Activated T-cell treated with anti-CD3 and anti-CD28 coated beads, Interleukin-2, amount 50 U/mL, for 24 hours (primary cell): ENCODE results near the gene AGTPBP1.

Experiments
- DNase-seq: peaks from one replicate; pipeline ENCODE4 v3.0.0-alpha.2; 2020
- H3K27ac Mint-ChIP-seq: 2 replicates; pipeline ENCODE4 v1.8.0; 2020; ENCODE audit warnings: mild to moderate bottlenecking, mixed read lengths
- H3K27me3 Mint-ChIP-seq: 2 replicates; pipeline ENCODE4 v1.8.0; 2020; ENCODE audit warnings: mixed read lengths
- H3K36me3 Mint-ChIP-seq: 2 replicates; pipeline ENCODE4 v1.8.0; 2020; ENCODE audit warnings: low read depth, mixed read lengths
- H3K4me1 Mint-ChIP-seq: 2 replicates; pipeline ENCODE4 v1.8.0; 2020; ENCODE audit warnings: low read depth, mixed read lengths
- H3K4me3 Mint-ChIP-seq: 2 replicates; pipeline ENCODE4 v1.8.0; 2020; ENCODE audit warnings: mild to moderate bottlenecking, moderate library complexity, mixed read lengths
- H3K9me3 Mint-ChIP-seq: 2 replicates; pipeline ENCODE4 v1.8.0; 2020; ENCODE audit warnings: mixed read lengths

Gene AGTPBP1

GRCh38 chr9:85702726-85703289 lies 38.9 kb downstream of the AGTPBP1 start:
- no peaks in the 10 kb centered on the region for H3K9me3 Mint-ChIP-seq
- H3K4me1 Mint-ChIP-seq: peaks cover 39% of the 10 kb centered on the region
- H3K27ac Mint-ChIP-seq: no peak overlapping the region
- H3K36me3 Mint-ChIP-seq: peaks cover 24% of the 10 kb centered on the region
- DNase-seq: no peak
- no peaks in the 10 kb centered on the region for H3K27me3 Mint-ChIP-seq
- H3K4me3 Mint-ChIP-seq: no peak overlapping the region

DNA sequence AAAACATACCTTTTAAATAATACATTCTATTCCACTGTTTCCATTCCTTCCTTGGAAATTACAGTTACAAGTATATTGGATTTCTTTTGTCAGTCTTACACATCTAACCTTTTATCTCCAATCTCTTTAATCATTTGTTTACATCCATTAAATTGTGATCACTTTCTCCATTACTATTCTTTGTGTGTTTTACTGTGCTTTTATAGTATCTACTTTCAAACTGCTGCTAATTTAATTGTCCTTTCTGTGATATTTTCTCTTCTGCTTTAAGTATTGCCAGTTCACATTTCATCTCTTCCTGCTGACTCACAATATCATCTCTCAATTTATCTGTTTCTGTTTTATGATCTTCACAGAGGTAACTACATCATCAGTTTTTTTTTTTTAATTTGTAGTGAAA lies 39.6 kb downstream of the AGTPBP1 start:
- Mint-ChIP-seq H3K27ac (no peak overlapping the region), H3K27me3 (no peaks in the 10 kb centered on the region), H3K4me1 (peaks cover 36% of the 10 kb centered on the region), H3K9me3 (no peaks in the 10 kb centered on the region), H3K36me3 (peaks cover 19% of the 10 kb centered on the region), H3K4me3 (no peak overlapping the region)
- DNase-seq: no peak

DNA sequence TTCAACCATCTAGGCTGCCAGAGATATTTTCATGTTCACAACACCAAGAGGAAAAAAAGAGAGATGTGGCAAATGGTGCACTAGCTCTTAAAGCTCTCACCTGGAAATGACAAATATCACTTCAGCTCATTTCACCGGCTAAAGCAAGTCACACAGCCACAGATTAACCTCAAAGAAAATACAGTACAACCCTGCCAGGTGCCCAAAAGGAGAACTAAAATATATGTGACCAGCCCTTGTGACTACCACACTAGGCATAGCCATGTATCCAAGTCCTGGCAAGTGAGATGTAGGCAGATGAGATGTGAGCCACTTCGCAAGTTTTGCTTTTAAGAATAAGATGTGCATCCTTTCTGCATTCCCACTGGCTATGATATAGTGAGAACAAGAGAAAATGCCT lies 41.4 kb downstream of the AGTPBP1 start:
- DNase-seq: no peak
- H3K36me3 Mint-ChIP-seq: peaks cover 14% of the 10 kb centered on the region
- no peaks in the 10 kb centered on the region for H3K9me3 Mint-ChIP-seq
- no peaks in the 10 kb centered on the region for H3K27me3 Mint-ChIP-seq
- no peak overlapping the region for H3K4me3 Mint-ChIP-seq
- H3K27ac Mint-ChIP-seq: no peak overlapping the region
- H3K4me1 Mint-ChIP-seq: peaks cover 34% of the 10 kb centered on the region

DNA sequence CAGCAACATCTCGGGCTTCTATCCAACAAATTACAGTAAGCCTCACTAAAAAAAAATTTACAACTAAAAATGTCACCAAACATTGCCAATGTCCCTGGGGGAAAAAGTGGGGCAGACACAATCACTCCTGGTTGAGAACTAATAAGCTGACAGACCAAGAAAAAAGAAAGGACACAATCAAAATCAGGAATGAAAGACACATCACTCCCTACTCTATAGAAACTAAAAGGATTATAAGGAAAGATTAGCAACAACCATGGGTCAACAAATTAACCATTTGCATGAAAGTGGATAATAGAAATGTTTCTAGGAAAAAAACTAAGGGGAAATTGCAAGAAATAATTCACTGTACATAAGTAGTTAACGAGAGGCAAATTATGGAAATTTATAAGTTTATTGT lies 53.4 kb downstream of the AGTPBP1 start:
- no peak for DNase-seq
- Mint-ChIP-seq H3K4me1 (peaks cover 9% of the 10 kb centered on the region), H3K36me3 (peaks cover 68% of the 10 kb centered on the region)

DNA sequence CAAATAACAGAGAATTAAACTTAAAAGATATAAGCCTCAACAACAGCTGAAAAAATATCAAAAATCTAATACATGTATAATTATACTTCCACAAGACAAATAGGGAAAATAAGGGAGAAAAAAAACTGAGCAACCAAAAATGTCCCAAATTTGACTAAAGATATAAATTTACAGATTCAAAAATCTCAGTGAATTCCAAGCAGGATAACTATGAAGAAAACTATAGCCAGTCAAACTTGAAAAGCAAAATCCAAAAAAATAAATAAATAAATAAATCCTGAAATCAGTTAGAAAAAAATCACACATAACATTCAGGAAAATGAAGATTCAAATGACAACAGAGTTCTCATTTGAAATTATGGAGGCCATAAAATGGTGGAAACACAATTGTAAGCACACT lies 56.7 kb downstream of the AGTPBP1 start:
- Mint-ChIP-seq H3K4me1 (peaks cover 9% of the 10 kb centered on the region), H3K4me3 (no peak overlapping the region), H3K27me3 (no peaks in the 10 kb centered on the region), H3K9me3 (no peaks in the 10 kb centered on the region), H3K27ac (no peak overlapping the region), H3K36me3 (peaks cover 70% of the 10 kb centered on the region)
- no peak for DNase-seq

More for the DNA sequence above, 53.4 kb downstream of the AGTPBP1 start:
- H3K4me3 Mint-ChIP-seq: no peak overlapping the region
- H3K27me3 Mint-ChIP-seq: no peaks in the 10 kb centered on the region
- H3K9me3 Mint-ChIP-seq: no peaks in the 10 kb centered on the region
- H3K27ac Mint-ChIP-seq: no peak overlapping the region

GRCh38 chr9:85676790-85677189 lies 65.0 kb downstream of the AGTPBP1 start:
- H3K36me3 Mint-ChIP-seq: peaks cover 57% of the 10 kb centered on the region
- H3K9me3 Mint-ChIP-seq: no peaks in the 10 kb centered on the region
- H3K27ac Mint-ChIP-seq: no peak overlapping the region
- H3K4me3 Mint-ChIP-seq: no peak overlapping the region
- no peaks in the 10 kb centered on the region for H3K27me3 Mint-ChIP-seq
- no peaks in the 10 kb centered on the region for H3K4me1 Mint-ChIP-seq
- no peak for DNase-seq

- Mint-ChIP-seq H3K27ac (no peak overlapping the region), H3K36me3 (peaks cover 66% of the 10 kb centered on the region), H3K9me3 (no peaks in the 10 kb centered on the region), H3K4me3 (no peak overlapping the region), H3K4me1 (no peaks in the 10 kb centered on the region), H3K27me3 (no peaks in the 10 kb centered on the region)
- no peak for DNase-seq
These were observed 74.4 kb downstream of the AGTPBP1 start for GRCh38 chr9:85667374-85667773.

DNA sequence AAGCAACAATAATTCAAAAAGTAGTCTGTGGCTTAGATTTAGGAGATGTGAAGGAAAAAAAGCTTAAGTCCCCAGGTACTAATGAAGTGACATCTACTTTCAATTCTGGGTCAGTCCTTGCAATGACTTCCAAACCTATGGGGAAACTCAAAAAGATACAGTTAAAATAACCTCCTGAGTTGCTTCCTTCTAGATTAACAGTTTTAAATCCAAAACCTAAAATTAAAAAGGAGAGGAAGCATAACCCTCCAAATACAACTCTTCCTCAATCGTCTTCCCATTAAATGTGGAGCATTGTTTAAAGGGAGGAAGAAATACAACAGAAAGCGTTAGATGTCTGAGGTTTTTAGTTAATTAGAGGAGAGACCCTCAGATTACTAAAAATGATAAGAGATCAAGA lies 75.7 kb downstream of the AGTPBP1 start:
- Mint-ChIP-seq H3K9me3 (no peaks in the 10 kb centered on the region), H3K36me3 (peaks cover 59% of the 10 kb centered on the region), H3K4me3 (no peak overlapping the region), H3K27me3 (no peaks in the 10 kb centered on the region), H3K27ac (no peak overlapping the region), H3K4me1 (no peaks in the 10 kb centered on the region)
- no peak for DNase-seq

- H3K27me3 Mint-ChIP-seq: no peaks in the 10 kb centered on the region
- no peak for DNase-seq
- no peak overlapping the region for H3K27ac Mint-ChIP-seq
- no peaks in the 10 kb centered on the region for H3K9me3 Mint-ChIP-seq
- H3K36me3 Mint-ChIP-seq: peaks cover 39% of the 10 kb centered on the region
- H3K4me3 Mint-ChIP-seq: no peak overlapping the region
- no peaks in the 10 kb centered on the region for H3K4me1 Mint-ChIP-seq
These were observed 79.2 kb downstream of the AGTPBP1 start for GRCh38 chr9:85662573-85662972.

DNA sequence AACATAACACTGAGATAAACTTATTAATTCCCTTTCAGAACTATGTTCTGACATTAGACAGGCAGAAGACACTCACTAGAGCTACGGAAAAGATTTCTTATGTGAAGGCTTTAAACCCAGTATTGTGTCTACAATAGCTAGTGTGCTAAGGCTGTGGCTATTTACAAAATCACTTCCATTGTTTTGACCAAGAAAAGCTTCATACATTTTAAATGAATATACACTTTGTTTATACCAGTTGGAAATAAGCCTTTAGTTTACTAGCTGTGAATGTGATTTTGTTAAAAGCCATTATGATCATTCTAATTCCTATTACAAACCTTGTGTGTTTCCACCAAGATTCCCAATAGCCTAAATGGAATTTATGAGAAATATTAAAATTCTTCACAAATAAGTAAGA lies 83.0 kb downstream of the AGTPBP1 start:
- H3K36me3 Mint-ChIP-seq: peaks cover 42% of the 10 kb centered on the region
- no peak overlapping the region for H3K27ac Mint-ChIP-seq
- DNase-seq: no peak
- no peaks in the 10 kb centered on the region for H3K4me1 Mint-ChIP-seq
- no peak overlapping the region for H3K4me3 Mint-ChIP-seq
- H3K9me3 Mint-ChIP-seq: no peaks in the 10 kb centered on the region
- H3K27me3 Mint-ChIP-seq: no peaks in the 10 kb centered on the region

- Mint-ChIP-seq H3K4me1 (no peaks in the 10 kb centered on the region), H3K27ac (no peak overlapping the region), H3K9me3 (no peaks in the 10 kb centered on the region), H3K4me3 (no peak overlapping the region), H3K36me3 (peaks cover 70% of the 10 kb centered on the region), H3K27me3 (no peaks in the 10 kb centered on the region)
- no peak for DNase-seq
These were observed 88.6 kb downstream of the AGTPBP1 start for GRCh38 chr9:85653153-85653552.

DNA sequence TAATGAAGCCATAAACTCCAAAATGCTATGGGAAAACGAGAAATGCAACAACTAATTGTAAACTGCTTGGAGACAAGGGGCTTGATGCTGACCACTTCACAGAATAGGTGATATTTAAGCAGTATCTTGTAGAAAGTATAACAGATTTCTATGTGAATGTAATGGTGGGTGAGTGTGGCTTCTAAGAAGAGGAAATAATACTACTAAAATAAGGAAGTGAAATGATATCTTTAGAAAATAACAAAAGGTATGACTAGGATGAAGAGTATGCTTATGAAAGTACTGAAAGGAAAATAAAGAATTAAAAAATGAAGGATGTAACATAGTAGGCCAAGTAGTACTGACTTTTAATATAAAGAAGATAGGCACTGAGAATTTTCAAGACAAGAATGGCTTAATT lies 94.2 kb downstream of the AGTPBP1 start:
- H3K9me3 Mint-ChIP-seq: no peaks in the 10 kb centered on the region
- no peak for DNase-seq
- peaks cover 5% of the 10 kb centered on the region for H3K4me1 Mint-ChIP-seq
- H3K27me3 Mint-ChIP-seq: no peaks in the 10 kb centered on the region
- H3K36me3 Mint-ChIP-seq: peaks cover 65% of the 10 kb centered on the region
- no peak overlapping the region for H3K4me3 Mint-ChIP-seq
- H3K27ac Mint-ChIP-seq: no peak overlapping the region

DNA sequence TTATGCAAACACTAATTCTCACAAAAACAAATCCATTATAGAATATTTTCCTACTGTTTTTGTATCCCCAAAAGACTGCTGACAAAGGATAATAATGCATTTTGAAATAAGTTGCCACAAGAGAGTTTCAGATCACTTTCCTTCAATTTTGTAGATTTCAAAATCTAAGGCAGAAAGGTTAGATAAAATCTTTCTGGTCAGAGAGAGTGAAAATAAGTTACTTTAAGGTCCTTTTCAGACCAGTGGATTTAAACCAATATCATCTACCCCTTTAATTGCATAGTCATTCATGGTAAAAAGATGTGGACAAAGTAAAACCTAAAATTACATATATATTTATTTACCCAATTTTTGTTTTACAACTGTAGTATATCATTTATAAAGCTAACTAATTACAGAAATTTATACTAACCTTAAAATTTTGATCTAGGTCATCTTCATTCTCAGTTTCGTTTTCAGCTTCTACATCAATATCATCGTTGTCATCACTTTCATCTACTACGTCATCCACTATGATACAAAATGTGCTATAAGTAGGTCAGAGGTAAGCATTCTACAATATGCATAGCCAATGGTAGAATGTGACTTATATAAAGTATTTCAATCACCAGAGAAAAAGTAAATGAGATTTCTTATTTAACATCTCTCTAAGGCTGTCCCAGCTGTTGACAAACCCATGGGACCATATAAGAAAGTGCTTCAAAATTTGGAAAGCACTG lies 95.7 kb downstream of the AGTPBP1 start:
- Mint-ChIP-seq H3K4me1 (peaks cover 5% of the 10 kb centered on the region), H3K27ac (no peak overlapping the region), H3K4me3 (no peak overlapping the region), H3K36me3 (peaks cover 72% of the 10 kb centered on the region), H3K27me3 (no peaks in the 10 kb centered on the region), H3K9me3 (no peaks in the 10 kb centered on the region)
- DNase-seq: no peak

DNA sequence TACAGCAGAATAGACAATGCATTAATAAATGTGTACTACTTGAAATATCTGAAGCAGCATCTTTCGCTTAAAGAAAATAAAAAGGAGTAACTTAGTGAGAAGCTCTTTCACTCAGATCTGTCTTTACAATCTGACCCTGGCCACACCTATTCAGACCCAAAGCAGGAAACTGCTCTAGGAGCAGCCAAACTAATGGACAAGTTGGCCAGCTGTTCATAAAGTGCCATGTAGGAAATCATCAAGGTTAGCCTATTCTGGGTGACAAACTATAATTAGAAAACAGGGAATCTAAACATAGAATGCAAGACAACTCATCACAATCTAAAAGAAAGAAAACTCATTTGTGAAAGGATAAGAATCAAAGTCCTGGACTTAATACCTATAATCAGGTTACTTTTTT lies 101.3 kb downstream of the AGTPBP1 start:
- no peak overlapping the region for H3K27ac Mint-ChIP-seq
- no peaks in the 10 kb centered on the region for H3K4me1 Mint-ChIP-seq
- no peaks in the 10 kb centered on the region for H3K27me3 Mint-ChIP-seq
- no peak for DNase-seq
- peaks cover 61% of the 10 kb centered on the region for H3K36me3 Mint-ChIP-seq
- no peaks in the 10 kb centered on the region for H3K9me3 Mint-ChIP-seq
- H3K4me3 Mint-ChIP-seq: no peak overlapping the region

DNA sequence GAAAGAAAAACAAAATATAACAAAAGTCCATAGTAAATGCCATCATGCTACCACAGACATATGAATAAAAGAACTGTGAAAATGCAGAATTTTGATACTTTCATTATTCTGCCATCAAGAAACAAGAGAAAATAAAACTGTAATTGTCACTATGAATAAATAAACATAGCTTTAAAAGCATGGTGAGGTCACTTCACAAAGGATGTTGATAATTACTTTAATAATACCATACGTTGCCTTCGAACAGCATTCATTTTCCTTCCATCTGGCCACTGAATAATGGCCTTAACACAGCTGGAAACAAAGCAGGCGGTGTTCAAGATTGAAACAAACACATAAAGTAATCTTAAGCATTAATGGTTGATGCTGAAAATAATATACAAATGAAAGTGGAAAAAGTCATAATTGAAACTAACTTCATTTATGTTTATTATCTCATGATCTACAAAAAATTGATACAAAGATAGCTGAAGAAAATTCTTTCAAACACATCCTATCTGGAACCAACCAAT lies 102.0 kb downstream of the AGTPBP1 start:
- Mint-ChIP-seq H3K27me3 (no peaks in the 10 kb centered on the region), H3K27ac (no peak overlapping the region), H3K4me1 (no peaks in the 10 kb centered on the region), H3K4me3 (no peak overlapping the region), H3K9me3 (no peaks in the 10 kb centered on the region), H3K36me3 (peaks cover 61% of the 10 kb centered on the region)
- no peak for DNase-seq
